Measurements from ENCODE around the gene B3GNT3. TPM values are rescaled to one million over a fixed set of nuclear protein-coding genes. Genes with fewer than 3 reads are reported as not detected.

Gene B3GNT3
- total RNA-seq, 1 experiment from 2014 or later, result 1.9 TPM

- Mint-ChIP-seq H3K9me3 (no peaks in the 10 kb centered on the region), H3K27ac (no peak overlapping the region)
- POLR2A ChIA-PET, result no interaction called here
Measured at GRCh38 chr19:17796013-17796837, 1.3 kb downstream of the B3GNT3 start.

GRCh38 chr19:17796838-17797423 lies 2.0 kb downstream of the B3GNT3 start:
- POLR2A ChIA-PET, result no interaction called here
- Mint-ChIP-seq H3K27ac (no peak overlapping the region), H3K4me3 (no peak overlapping the region), H3K27me3 (ENCODE audit: low read depth) (peaks cover 29% of the 10 kb centered on the region), H3K9me3 (no peaks in the 10 kb centered on the region), H3K4me1 (peaks cover 10% of the 10 kb centered on the region), H3K36me3 (no peaks in the 10 kb centered on the region)
- no peak for ATAC-seq
- TF ChIP-seq MXD4 (CRISPR knock-in tag; IDR thresholded peaks at IDR 0.05; ENCODE audit: borderline replicate concordance), result no peak
- no peak for TF ChIP-seq TCF7 (CRISPR knock-in tag; IDR thresholded peaks at IDR 0.05; ENCODE audit: low read depth)
- TF ChIP-seq HMGA2 (CRISPR knock-in tag; IDR thresholded peaks at IDR 0.05), result no peak
- TF ChIP-seq RELA (CRISPR knock-in tag; IDR thresholded peaks at IDR 0.05; ENCODE audit: borderline replicate concordance), result no peak
- 0 out of 2 replicates have a peak, but pooled peaks have one; percentile 63 for TF ChIP-seq GTF2I (CRISPR knock-in tag; conservative IDR thresholded peaks at IDR 0.05)
- TF ChIP-seq ATF6 (CRISPR knock-in tag; IDR thresholded peaks at IDR 0.05), result no peak
- no peak for TF ChIP-seq USF1 (CRISPR knock-in tag; IDR thresholded peaks at IDR 0.05)
- CTCF ChIA-PET, result interaction anchor here (0.8 to 1.0 kb wide), 2 partner anchors 20 to 63 kb away, joined by 3 to 4 read pairs; partner anchors contain the start of gene RPL18A
- no peak for DNase-seq (ENCODE audit: low spot score)

More at GRCh38 chr19:17796013-17796837, 1.3 kb downstream of the B3GNT3 start:
- Mint-ChIP-seq H3K4me1 (peaks cover 10% of the 10 kb centered on the region), H3K4me3 (peak overlapping the region; percentile 68), H3K27me3 (ENCODE audit: low read depth) (peaks cover 29% of the 10 kb centered on the region), H3K36me3 (no peaks in the 10 kb centered on the region)
- DNase-seq (ENCODE audit: low spot score) (no peak), ATAC-seq (no peak)
- TF ChIP-seq CBFB (CRISPR knock-in tag; IDR thresholded peaks at IDR 0.05; ENCODE audit: low read depth) (no peak), ZNF121 (CRISPR knock-in tag; IDR thresholded peaks at IDR 0.05) (peak; percentile 50; the same call in 1 of the 2 replicates)
- CTCF ChIA-PET, result interaction anchor here (0.5 to 1.9 kb wide), 5 partner anchors 19 to 191 kb away, joined by 3 to 6 read pairs (median 4); no protein-coding TSS in a partner anchor

GRCh38 chr19:17797424-17798201 lies 2.7 kb downstream of the B3GNT3 start:
- DNase-seq (ENCODE audit: low spot score) (no peak), ATAC-seq (no peak)
- Mint-ChIP-seq H3K4me1 (peaks cover 8% of the 10 kb centered on the region), H3K27ac (no peak overlapping the region), H3K27me3 (ENCODE audit: low read depth) (peaks cover 29% of the 10 kb centered on the region), H3K4me3 (no peak overlapping the region), H3K9me3 (no peaks in the 10 kb centered on the region), H3K36me3 (no peaks in the 10 kb centered on the region)
- ChIA-PET CTCF (interaction anchor here (0.8 kb wide), 1 partner anchor 62 kb away, joined by 3 read pairs; the partner anchor contains the start of gene RPL18A), POLR2A (no interaction called here)
- TF ChIP-seq ATF6 (CRISPR knock-in tag; IDR thresholded peaks at IDR 0.05), result no peak
- TF ChIP-seq SOX15 (CRISPR knock-in tag; IDR thresholded peaks at IDR 0.05), result no peak
- TF ChIP-seq CREM (CRISPR knock-in tag; IDR thresholded peaks at IDR 0.05), result no peak
- TF ChIP-seq ZSCAN18 (CRISPR knock-in tag; IDR thresholded peaks at IDR 0.05), result no peak
- TF ChIP-seq NFYB (CRISPR knock-in tag; conservative IDR thresholded peaks at IDR 0.05; ENCODE audit: low read depth), result no peak
- no peak for TF ChIP-seq GTF2I (CRISPR knock-in tag; conservative IDR thresholded peaks at IDR 0.05)
- TF ChIP-seq ZNF317 (CRISPR knock-in tag; IDR thresholded peaks at IDR 0.05; ENCODE audit: borderline replicate concordance, low read depth), result no peak
- no peak for TF ChIP-seq FOXP1 (CRISPR knock-in tag; IDR thresholded peaks at IDR 0.05; ENCODE audit: borderline replicate concordance)
- TF ChIP-seq ATF3 (CRISPR knock-in tag; conservative IDR thresholded peaks at IDR 0.05), result no peak
- TF ChIP-seq ATF1 (CRISPR knock-in tag; IDR thresholded peaks at IDR 0.05), result no peak
- TF ChIP-seq NFATC4 (CRISPR knock-in tag; IDR thresholded peaks at IDR 0.05), result no peak
- TF ChIP-seq AR (CRISPR knock-in tag; IDR thresholded peaks at IDR 0.05), result no peak

Measured in WTC11 (cell line).